Measurements from ENCODE around the gene TMEM132E. TPM values are rescaled to one million over a fixed set of nuclear protein-coding genes. Genes with fewer than 3 reads are reported as not detected.

The TMEM132E gene
- total and polyA plus RNA-seq, 2 donors from 2014 or later: 1.1 to 4.3 TPM

DNA sequence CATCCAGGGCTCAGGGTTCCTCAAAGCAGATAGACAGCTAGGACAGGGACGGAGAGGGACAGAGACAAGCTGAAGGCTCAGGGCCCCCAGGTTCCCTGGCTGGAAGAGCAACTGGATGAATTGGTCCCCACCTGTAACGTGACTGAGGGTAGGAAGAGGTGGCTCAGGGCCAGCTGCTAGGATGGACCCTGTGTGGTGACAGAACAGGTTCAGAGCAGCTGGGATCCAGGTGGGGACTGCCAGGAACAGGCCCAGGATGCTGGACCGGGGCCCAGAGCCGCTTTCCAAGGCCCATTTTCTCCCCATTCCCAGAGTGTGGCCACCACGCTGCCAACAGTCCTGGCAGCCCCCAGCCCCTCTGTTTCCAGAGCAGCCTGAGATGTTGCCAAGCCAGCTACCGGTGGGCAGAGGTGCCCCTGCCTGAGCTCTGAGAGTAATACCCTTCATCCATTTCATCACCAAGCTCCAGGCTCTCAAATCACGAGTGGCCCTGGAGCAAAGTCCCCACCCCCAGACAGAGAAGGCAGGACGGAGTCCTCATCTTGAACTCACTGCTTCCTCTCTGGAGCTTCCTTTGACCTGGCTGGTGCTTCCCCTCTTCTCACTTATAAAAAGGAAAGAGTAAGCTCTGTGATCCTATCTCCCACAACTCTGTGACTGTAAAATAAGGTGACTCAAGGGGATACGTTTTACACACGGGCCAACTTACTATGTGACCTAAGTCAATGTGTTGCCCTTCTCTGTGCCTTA, 79.6 kb downstream of the TMEM132E start:
- Histone ChIP-seq H3K9me3 (ENCODE audit: control insufficient read depth in 2 of 3, insufficient read depth in 1 of 3, low read length in 3 of 3) (no peaks in the 10 kb centered on the region), H3K27ac (ENCODE audit: low read depth in 2 of 2, low read length in 2 of 2) (no peak overlapping the region), H3K36me3 (ENCODE audit: control insufficient read depth in 2 of 3, insufficient read depth in 3 of 3, low read length in 3 of 3) (no peaks in the 10 kb centered on the region), H3K27me3 (ENCODE audit: control insufficient read depth, insufficient read depth, low read length) (no peaks in the 10 kb centered on the region), H3K4me1 (ENCODE audit: control insufficient read depth in 2 of 3, insufficient read depth in 2 of 3, low read depth in 1 of 3, low read length in 3 of 3) (no peaks in the 10 kb centered on the region), H3K9ac (ENCODE audit: low read length in 3 of 3) (no peak overlapping the region), H3K4me3 (ENCODE audit: low read length in 3 of 3) (no peak overlapping the region)
- intact Hi-C loops (cut with DNase I): no loop called here
- no peak for FAIRE-seq
- TF ChIP-seq, protein P1, sequence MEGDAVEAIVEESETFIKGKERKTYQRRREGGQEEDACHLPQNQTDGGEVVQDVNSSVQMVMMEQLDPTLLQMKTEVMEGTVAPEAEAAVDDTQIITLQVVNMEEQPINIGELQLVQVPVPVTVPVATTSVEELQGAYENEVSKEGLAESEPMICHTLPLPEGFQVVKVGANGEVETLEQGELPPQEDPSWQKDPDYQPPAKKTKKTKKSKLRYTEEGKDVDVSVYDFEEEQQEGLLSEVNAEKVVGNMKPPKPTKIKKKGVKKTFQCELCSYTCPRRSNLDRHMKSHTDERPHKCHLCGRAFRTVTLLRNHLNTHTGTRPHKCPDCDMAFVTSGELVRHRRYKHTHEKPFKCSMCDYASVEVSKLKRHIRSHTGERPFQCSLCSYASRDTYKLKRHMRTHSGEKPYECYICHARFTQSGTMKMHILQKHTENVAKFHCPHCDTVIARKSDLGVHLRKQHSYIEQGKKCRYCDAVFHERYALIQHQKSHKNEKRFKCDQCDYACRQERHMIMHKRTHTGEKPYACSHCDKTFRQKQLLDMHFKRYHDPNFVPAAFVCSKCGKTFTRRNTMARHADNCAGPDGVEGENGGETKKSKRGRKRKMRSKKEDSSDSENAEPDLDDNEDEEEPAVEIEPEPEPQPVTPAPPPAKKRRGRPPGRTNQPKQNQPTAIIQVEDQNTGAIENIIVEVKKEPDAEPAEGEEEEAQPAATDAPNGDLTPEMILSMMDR (IDR thresholded peaks at IDR 0.05; ENCODE audit: borderline replicate concordance, extremely low read depth, insufficient read depth): no peak
- DNase-seq: no peak

DNA sequence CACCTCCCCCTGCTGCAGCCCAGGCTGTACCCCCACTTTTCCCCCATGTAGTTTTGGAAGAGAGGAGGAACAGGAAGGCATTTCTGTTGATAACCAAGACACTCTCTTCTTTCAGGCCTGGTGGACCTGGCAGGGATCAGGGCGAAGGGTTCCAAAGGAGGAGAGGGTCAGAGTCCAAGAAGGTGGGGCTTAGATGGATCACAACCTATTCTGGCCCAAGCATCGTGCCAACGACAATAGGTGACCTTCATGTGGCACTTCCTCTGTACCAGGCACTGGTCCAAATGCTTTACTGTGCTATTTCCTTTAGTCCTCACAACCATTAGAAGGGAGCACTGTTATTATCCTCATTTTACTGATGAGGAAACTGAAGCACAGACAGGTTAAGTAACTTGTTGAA, 84.3 kb downstream of the TMEM132E start:
- Histone ChIP-seq H3K9ac (ENCODE audit: low read length in 3 of 3) (no peak overlapping the region), H3K27me3 (ENCODE audit: control insufficient read depth, insufficient read depth, low read length) (no peaks in the 10 kb centered on the region), H3K4me3 (ENCODE audit: low read length in 3 of 3) (no peak overlapping the region), H3K4me1 (ENCODE audit: control insufficient read depth in 2 of 3, insufficient read depth in 2 of 3, low read depth in 1 of 3, low read length in 3 of 3) (no peaks in the 10 kb centered on the region), H3K9me3 (ENCODE audit: control insufficient read depth in 2 of 3, insufficient read depth in 1 of 3, low read length in 3 of 3) (no peaks in the 10 kb centered on the region), H3K27ac (ENCODE audit: low read depth in 2 of 2, low read length in 2 of 2) (no peak overlapping the region), H3K36me3 (ENCODE audit: control insufficient read depth in 2 of 3, insufficient read depth in 3 of 3, low read length in 3 of 3) (no peaks in the 10 kb centered on the region)
- no peak for FAIRE-seq
- intact Hi-C loops (cut with DNase I): no loop called here
- TF ChIP-seq, protein P1 (IDR thresholded peaks at IDR 0.05; ENCODE audit: borderline replicate concordance, extremely low read depth, insufficient read depth): no peak
- no peak for DNase-seq

DNA sequence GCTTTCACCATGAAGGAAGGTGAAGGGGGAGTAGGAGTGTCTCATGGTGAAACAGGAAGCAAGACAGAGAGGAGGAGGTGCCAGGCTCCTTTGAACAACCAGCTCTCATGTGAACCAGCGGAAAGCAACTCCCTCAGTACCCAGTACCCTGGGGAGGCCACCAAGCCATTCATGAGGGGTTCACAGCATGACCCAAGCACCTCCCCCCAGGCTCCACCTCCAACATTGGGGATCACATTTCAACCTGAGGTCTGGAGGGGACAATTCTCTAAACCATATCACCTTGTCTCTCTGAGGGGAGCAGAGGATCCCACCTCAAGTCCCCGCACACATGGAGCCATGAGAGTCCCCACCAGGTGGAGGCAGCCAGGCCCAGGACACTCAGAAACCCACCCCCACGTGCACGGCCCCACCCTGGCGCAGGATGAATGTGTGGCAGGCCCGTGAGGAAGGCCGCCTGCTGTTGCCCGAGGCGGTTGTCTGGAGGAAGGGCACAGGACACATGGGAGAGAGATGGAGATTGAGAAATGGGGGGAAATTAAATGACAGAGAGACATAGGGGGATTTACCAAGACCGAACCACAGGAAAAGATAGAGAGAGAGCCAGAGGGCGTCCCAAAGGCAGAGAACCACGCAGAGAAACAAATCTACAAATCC, 85.9 kb downstream of the TMEM132E start:
- H3K9ac ChIP-seq (ENCODE audit: low read length in 3 of 3): no peak overlapping the region
- H3K27me3 ChIP-seq (ENCODE audit: control insufficient read depth, insufficient read depth, low read length): no peaks in the 10 kb centered on the region
- no peaks in the 10 kb centered on the region for H3K36me3 ChIP-seq (ENCODE audit: control insufficient read depth in 2 of 3, insufficient read depth in 3 of 3, low read length in 3 of 3)
- no peaks in the 10 kb centered on the region for H3K4me1 ChIP-seq (ENCODE audit: control insufficient read depth in 2 of 3, insufficient read depth in 2 of 3, low read depth in 1 of 3, low read length in 3 of 3)
- H3K9me3 ChIP-seq (ENCODE audit: control insufficient read depth in 2 of 3, insufficient read depth in 1 of 3, low read length in 3 of 3): no peaks in the 10 kb centered on the region
- no peak overlapping the region for H3K27ac ChIP-seq (ENCODE audit: low read depth in 2 of 2, low read length in 2 of 2)
- intact Hi-C loops (cut with DNase I): no loop called here
- H3K4me3 ChIP-seq (ENCODE audit: low read length in 3 of 3): no peak overlapping the region
- TF ChIP-seq, protein P1 (IDR thresholded peaks at IDR 0.05; ENCODE audit: borderline replicate concordance, extremely low read depth, insufficient read depth): no peak
- FAIRE-seq (no peak), DNase-seq (no peak)

Measured in kidney (tissue), 14 donors.